Measurements from ENCODE around the gene NBR1. TPM values are rescaled to one million over a fixed set of nuclear protein-coding genes. Genes with fewer than 3 reads are reported as not detected.
"Not testable (repeated sequence)": the region's sequence is repeated elsewhere in the genome, so short reads cannot be mapped to it uniquely, and the experiment has no call there.

The NBR1 gene
- total and polyA plus RNA-seq, 3 donors from 2014 or later, result 146 to 302 (median 244) TPM

- no peak for TF ChIP-seq POLR2A (IDR thresholded peaks at IDR 0.05)
- no peak for TF ChIP-seq CTCF (IDR thresholded peaks at IDR 0.05)
- Histone ChIP-seq H3K27ac (no peak overlapping the region), H3K4me3 (no peak overlapping the region), H3K36me3 (ENCODE audit: low read depth, missing control alignments) (no peaks in the 10 kb centered on the region), H3K4me1 (no peaks in the 10 kb centered on the region), H3K27me3 (no peaks in the 10 kb centered on the region), H3K9me3 (no peaks in the 10 kb centered on the region)
- WGBS, 2 donors, result 95 to 96% methylated on average over 7 of the region's 7 CpGs
- intact Hi-C loops (cut with DNase I; ENCODE audit: low total_unique reads), result no loop called here
- no peak for DNase-seq
Observed at GRCh38 chr17:43226393-43226792, 55.4 kb downstream of the NBR1 start.

GRCh38 chr17:43228020-43228782 is 57.2 kb downstream of the NBR1 start, which contains the start of gene CCDC200:
Gene CCDC200, minus strand, starts transcription at chr17:43228623. Its CDS starts 69 bp downstream, at chr17:43228554.
- H3K27ac ChIP-seq; DNase-seq; H3K9me3 ChIP-seq; intact Hi-C loops (cut with DNase I; ENCODE audit: low total_unique reads); H3K36me3 ChIP-seq (ENCODE audit: low read depth, missing control alignments); H3K4me3 ChIP-seq; H3K4me1 ChIP-seq; H3K27me3 ChIP-seq: not testable (repeated sequence)
- no CpG with 5 or more reads among the region's 7 CpGs for whole genome bisulfite sequencing, 2 donors

GRCh38 chr17:43231205-43232020 is 60.4 kb downstream of the NBR1 start:
- 60 to 67% methylated on average over 10 to 25 of the region's 40 CpGs for WGBS, 2 donors
- H3K9me3 ChIP-seq; H3K27ac ChIP-seq; H3K4me1 ChIP-seq; H3K4me3 ChIP-seq; H3K27me3 ChIP-seq; intact Hi-C loops (cut with DNase I; ENCODE audit: low total_unique reads); H3K36me3 ChIP-seq (ENCODE audit: low read depth, missing control alignments): not testable (repeated sequence)
- DNase-seq, result peak; percentile 15

GRCh38 chr17:43232021-43232699 is 61.1 kb downstream of the NBR1 start:
- H3K27me3 ChIP-seq; H3K4me1 ChIP-seq; H3K4me3 ChIP-seq; H3K9me3 ChIP-seq; H3K36me3 ChIP-seq (ENCODE audit: low read depth, missing control alignments); H3K27ac ChIP-seq; intact Hi-C loops (cut with DNase I; ENCODE audit: low total_unique reads): not testable (repeated sequence)
- DNase-seq, result peak; percentile 65
- WGBS, 2 donors, result 35 to 55% methylated on average over 4 to 23 of the region's 24 CpGs

GRCh38 chr17:43233263-43233662 is 62.2 kb downstream of the NBR1 start:
- H3K27ac ChIP-seq; intact Hi-C loops (cut with DNase I; ENCODE audit: low total_unique reads); H3K4me3 ChIP-seq; H3K36me3 ChIP-seq (ENCODE audit: low read depth, missing control alignments); H3K9me3 ChIP-seq; DNase-seq; H3K27me3 ChIP-seq; H3K4me1 ChIP-seq: not testable (repeated sequence)
- no CpG with 5 or more reads among the region's 15 CpGs for WGBS, 2 donors

- DNase-seq; H3K4me3 ChIP-seq; H3K36me3 ChIP-seq (ENCODE audit: low read depth, missing control alignments); H3K27me3 ChIP-seq; H3K27ac ChIP-seq; H3K4me1 ChIP-seq; intact Hi-C loops (cut with DNase I; ENCODE audit: low total_unique reads); H3K9me3 ChIP-seq: not testable (repeated sequence)
- WGBS, 2 donors, result no CpG with 5 or more reads among the region's 31 CpGs
Observed at GRCh38 chr17:43233877-43234276, 62.9 kb downstream of the NBR1 start, which contains the start of gene RNU2-1. Gene RNU2-1, minus strand, starts transcription at chr17:43233977.

- intact Hi-C loops (cut with DNase I; ENCODE audit: low total_unique reads); H3K4me3 ChIP-seq; H3K4me1 ChIP-seq; H3K36me3 ChIP-seq (ENCODE audit: low read depth, missing control alignments); H3K27ac ChIP-seq; H3K9me3 ChIP-seq; DNase-seq; H3K27me3 ChIP-seq: not testable (repeated sequence)
- WGBS, 2 donors, result no CpG with 5 or more reads among the region's 26 CpGs
Observed at GRCh38 chr17:43239597-43239996, 68.6 kb downstream of the NBR1 start.

GRCh38 chr17:43240596-43241352 is 69.8 kb downstream of the NBR1 start:
- WGBS, 2 donors, result no CpG with 5 or more reads among the region's 34 CpGs
- intact Hi-C loops (cut with DNase I; ENCODE audit: low total_unique reads); H3K27me3 ChIP-seq; H3K4me3 ChIP-seq; H3K4me1 ChIP-seq; H3K9me3 ChIP-seq; H3K36me3 ChIP-seq (ENCODE audit: low read depth, missing control alignments); H3K27ac ChIP-seq; DNase-seq: not testable (repeated sequence)

- H3K27me3 ChIP-seq; H3K36me3 ChIP-seq (ENCODE audit: low read depth, missing control alignments); intact Hi-C loops (cut with DNase I; ENCODE audit: low total_unique reads); DNase-seq; H3K4me3 ChIP-seq; H3K4me1 ChIP-seq; H3K9me3 ChIP-seq: not testable (repeated sequence)
- WGBS, 2 donors, result 9 to 14% methylated on average over 17 to 18 of the region's 23 CpGs
- H3K27ac ChIP-seq, result peak overlapping the region in 1 of 2 donors; percentile 70
Observed at GRCh38 chr17:43246456-43246855, 75.4 kb downstream of the NBR1 start.
